Measurements from ENCODE around the gene SPRTN. TPM values are rescaled to one million over a fixed set of nuclear protein-coding genes. Genes with fewer than 3 reads are reported as not detected.

Gene SPRTN
- polyA plus RNA-seq, 1 donor from 2014 or later, result 11.8 TPM

DNA sequence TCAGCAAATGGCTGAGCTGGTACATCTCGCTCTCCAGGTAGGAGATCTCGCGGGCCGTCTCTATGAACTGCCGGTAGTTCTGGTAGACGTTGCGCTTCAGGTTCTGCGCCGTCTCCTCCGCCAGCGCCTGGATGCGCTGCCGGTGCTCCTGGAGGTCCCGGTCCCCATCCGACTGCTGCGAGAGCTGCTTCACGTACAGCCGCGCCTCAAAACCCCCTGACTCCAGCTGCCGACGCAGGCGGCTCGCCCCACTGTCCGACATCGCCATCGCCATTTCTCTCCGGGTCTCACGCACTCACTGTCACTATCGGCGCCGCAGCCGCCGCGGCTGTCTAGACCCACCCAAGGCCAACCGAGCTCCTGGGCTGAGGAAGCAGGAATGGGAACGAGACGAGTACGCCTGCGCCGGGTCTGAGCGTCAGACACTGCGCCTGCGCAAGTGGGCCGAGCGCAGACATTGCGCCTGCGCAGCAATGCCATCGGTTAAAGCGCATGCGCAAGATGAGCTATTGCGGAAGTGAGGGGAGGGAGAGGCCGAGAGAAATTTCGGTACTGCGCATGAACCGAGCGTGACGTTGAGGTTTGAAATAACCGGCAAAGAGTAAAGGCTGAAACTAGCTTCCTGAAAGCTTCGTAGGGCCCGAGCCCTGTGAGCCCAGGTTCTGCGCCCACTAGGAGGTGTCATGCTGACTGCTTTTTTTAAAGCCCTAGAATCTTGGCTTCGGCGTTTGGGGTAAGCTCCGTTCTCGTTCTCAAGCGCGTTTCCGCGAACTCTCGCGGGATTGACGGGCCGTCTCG is 422 bp upstream of the SPRTN start, which contains the start of gene EXOC8:
EXOC8 (minus strand) TSS at position 381 of the 798 bp plus-strand sequence; CDS start at position 274, 107 bp downstream.
- H2AFZ ChIP-seq (ENCODE audit: low read depth, low read length), result peak within 1 kb of the TSS; percentile 84
- H3F3A ChIP-seq (ENCODE audit: insufficient read depth, low read length, poor library complexity, severe bottlenecking), result peaks cover 7% of the 10 kb centered on the region
- TF ChIP-seq, protein P1, sequence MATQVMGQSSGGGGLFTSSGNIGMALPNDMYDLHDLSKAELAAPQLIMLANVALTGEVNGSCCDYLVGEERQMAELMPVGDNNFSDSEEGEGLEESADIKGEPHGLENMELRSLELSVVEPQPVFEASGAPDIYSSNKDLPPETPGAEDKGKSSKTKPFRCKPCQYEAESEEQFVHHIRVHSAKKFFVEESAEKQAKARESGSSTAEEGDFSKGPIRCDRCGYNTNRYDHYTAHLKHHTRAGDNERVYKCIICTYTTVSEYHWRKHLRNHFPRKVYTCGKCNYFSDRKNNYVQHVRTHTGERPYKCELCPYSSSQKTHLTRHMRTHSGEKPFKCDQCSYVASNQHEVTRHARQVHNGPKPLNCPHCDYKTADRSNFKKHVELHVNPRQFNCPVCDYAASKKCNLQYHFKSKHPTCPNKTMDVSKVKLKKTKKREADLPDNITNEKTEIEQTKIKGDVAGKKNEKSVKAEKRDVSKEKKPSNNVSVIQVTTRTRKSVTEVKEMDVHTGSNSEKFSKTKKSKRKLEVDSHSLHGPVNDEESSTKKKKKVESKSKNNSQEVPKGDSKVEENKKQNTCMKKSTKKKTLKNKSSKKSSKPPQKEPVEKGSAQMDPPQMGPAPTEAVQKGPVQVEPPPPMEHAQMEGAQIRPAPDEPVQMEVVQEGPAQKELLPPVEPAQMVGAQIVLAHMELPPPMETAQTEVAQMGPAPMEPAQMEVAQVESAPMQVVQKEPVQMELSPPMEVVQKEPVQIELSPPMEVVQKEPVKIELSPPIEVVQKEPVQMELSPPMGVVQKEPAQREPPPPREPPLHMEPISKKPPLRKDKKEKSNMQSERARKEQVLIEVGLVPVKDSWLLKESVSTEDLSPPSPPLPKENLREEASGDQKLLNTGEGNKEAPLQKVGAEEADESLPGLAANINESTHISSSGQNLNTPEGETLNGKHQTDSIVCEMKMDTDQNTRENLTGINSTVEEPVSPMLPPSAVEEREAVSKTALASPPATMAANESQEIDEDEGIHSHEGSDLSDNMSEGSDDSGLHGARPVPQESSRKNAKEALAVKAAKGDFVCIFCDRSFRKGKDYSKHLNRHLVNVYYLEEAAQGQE (IDR thresholded peaks at IDR 0.05; ENCODE audit: borderline replicate concordance), result peak; percentile 99
- TF ChIP-seq RAD21 (conservative IDR thresholded peaks at IDR 0.05), result peak; percentile 10
- peak; percentile 38 for TF ChIP-seq EP300 (conservative IDR thresholded peaks at IDR 0.05; ENCODE audit: poor library complexity, severe bottlenecking)
- TF ChIP-seq SMC3 (conservative IDR thresholded peaks at IDR 0.05; ENCODE audit: poor library complexity), result peak; percentile 29
- TF ChIP-seq MXI1 (conservative IDR thresholded peaks at IDR 0.05; ENCODE audit: poor library complexity, severe bottlenecking), result peak; percentile 64
- TF ChIP-seq TAF1 (IDR thresholded peaks at IDR 0.05; ENCODE audit: low read depth), result peak; percentile 99
- TF ChIP-seq, protein P2, sequence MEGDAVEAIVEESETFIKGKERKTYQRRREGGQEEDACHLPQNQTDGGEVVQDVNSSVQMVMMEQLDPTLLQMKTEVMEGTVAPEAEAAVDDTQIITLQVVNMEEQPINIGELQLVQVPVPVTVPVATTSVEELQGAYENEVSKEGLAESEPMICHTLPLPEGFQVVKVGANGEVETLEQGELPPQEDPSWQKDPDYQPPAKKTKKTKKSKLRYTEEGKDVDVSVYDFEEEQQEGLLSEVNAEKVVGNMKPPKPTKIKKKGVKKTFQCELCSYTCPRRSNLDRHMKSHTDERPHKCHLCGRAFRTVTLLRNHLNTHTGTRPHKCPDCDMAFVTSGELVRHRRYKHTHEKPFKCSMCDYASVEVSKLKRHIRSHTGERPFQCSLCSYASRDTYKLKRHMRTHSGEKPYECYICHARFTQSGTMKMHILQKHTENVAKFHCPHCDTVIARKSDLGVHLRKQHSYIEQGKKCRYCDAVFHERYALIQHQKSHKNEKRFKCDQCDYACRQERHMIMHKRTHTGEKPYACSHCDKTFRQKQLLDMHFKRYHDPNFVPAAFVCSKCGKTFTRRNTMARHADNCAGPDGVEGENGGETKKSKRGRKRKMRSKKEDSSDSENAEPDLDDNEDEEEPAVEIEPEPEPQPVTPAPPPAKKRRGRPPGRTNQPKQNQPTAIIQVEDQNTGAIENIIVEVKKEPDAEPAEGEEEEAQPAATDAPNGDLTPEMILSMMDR (IDR thresholded peaks at IDR 0.05; ENCODE audit: poor library complexity, severe bottlenecking), result peak; percentile 33
- TF ChIP-seq EZH2 (IDR thresholded peaks at IDR 0.05; ENCODE audit: borderline replicate concordance, insufficient read depth, low read length, poor library complexity, severe bottlenecking), result no peak
- TF ChIP-seq POLR2AphosphoS5 (IDR thresholded peaks at IDR 0.05), result peak; percentile 97
- peak within 1 kb of the TSS; percentile 96 for H3K9ac ChIP-seq (ENCODE audit: low read length)
- peaks cover 3% of the 10 kb centered on the region for H4K20me1 ChIP-seq (ENCODE audit: insufficient read depth)
- H3K4me2 ChIP-seq (ENCODE audit: low read length), result peak within 1 kb of the TSS; percentile 99
- no peaks in the 10 kb centered on the region for H3K36me3 ChIP-seq (ENCODE audit: insufficient read depth, low read length)
- peaks cover 63% of the 10 kb centered on the region for H3K79me2 ChIP-seq (replicated peaks; ENCODE audit: insufficient read depth, low read length)
- no peaks in the 10 kb centered on the region for H3K9me3 ChIP-seq (ENCODE audit: low read length)
- peak within 1 kb of the TSS; percentile 85 for H3K4me3 ChIP-seq (ENCODE audit: low read length)
- H3K9me2 ChIP-seq (ENCODE audit: insufficient read depth, low read length), result no peaks in the 10 kb centered on the region
- peak within 1 kb of the TSS; percentile 96 for H3K27ac ChIP-seq (ENCODE audit: low read length)
- no peaks in the 10 kb centered on the region for H3K27me3 ChIP-seq (ENCODE audit: insufficient read depth, low read depth, low read length)

DNA sequence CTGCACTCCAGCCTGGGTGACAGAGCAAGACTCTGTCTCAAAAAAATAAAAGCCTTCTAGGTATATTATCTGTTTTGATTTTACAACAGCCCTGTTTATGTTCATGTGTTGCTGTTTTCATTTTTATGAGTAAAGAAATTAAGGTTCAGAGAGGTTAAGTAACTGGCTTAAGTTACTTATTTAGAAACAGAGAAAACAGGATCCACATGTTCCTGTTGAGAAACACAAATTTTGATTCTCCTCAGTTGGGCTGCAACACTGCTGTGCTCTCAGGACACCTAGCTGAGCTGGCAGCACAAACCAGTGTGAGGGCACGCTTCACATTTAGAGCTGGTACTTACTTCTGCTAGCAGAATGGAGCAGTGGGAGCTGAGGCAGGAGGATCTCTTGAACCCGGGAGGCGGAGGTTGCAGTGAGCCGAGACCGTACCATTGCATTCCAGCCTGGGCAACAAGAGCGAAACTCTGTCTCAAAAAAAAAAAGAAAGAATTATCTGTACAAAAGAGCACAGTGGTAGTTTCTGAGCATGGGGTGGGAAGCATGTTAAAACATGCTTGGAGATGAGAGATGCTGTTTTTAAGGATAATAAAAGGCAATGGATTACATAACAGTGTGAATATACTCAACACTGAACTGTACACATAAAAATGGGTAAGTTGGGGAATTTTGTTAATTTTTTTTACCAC is 2.4 kb downstream of the SPRTN start:
- H4K20me1 ChIP-seq (ENCODE audit: insufficient read depth), result peaks cover 3% of the 10 kb centered on the region
- H2AFZ ChIP-seq (ENCODE audit: low read depth, low read length), result no peak overlapping the region
- H3K27ac ChIP-seq (ENCODE audit: low read length), result no peak overlapping the region
- no peak overlapping the region for H3K9ac ChIP-seq (ENCODE audit: low read length)
- H3K9me3 ChIP-seq (ENCODE audit: low read length), result no peaks in the 10 kb centered on the region
- H3F3A ChIP-seq (ENCODE audit: insufficient read depth, low read length, poor library complexity, severe bottlenecking), result peaks cover 7% of the 10 kb centered on the region
- no peak overlapping the region for H3K4me3 ChIP-seq (ENCODE audit: low read length)
- H3K79me2 ChIP-seq (replicated peaks; ENCODE audit: insufficient read depth, low read length), result peaks cover 37% of the 10 kb centered on the region
- TF ChIP-seq EZH2 (IDR thresholded peaks at IDR 0.05; ENCODE audit: borderline replicate concordance, insufficient read depth, low read length, poor library complexity, severe bottlenecking), result no peak
- no peak for TF ChIP-seq POLR2AphosphoS5 (IDR thresholded peaks at IDR 0.05)
- TF ChIP-seq RAD21 (conservative IDR thresholded peaks at IDR 0.05), result no peak
- TF ChIP-seq SMC3 (conservative IDR thresholded peaks at IDR 0.05; ENCODE audit: poor library complexity), result no peak
- no peak for TF ChIP-seq TAF1 (IDR thresholded peaks at IDR 0.05; ENCODE audit: low read depth)
- TF ChIP-seq, protein P1 (IDR thresholded peaks at IDR 0.05; ENCODE audit: borderline replicate concordance), result no peak
- no peak for TF ChIP-seq EP300 (conservative IDR thresholded peaks at IDR 0.05; ENCODE audit: poor library complexity, severe bottlenecking)
- TF ChIP-seq, protein P2 (IDR thresholded peaks at IDR 0.05; ENCODE audit: poor library complexity, severe bottlenecking), result no peak
- TF ChIP-seq MXI1 (conservative IDR thresholded peaks at IDR 0.05; ENCODE audit: poor library complexity, severe bottlenecking), result no peak
- H3K4me2 ChIP-seq (ENCODE audit: low read length), result no peak overlapping the region
- no peaks in the 10 kb centered on the region for H3K27me3 ChIP-seq (ENCODE audit: insufficient read depth, low read depth, low read length)
- no peaks in the 10 kb centered on the region for H3K9me2 ChIP-seq (ENCODE audit: insufficient read depth, low read length)
- H3K36me3 ChIP-seq (ENCODE audit: insufficient read depth, low read length), result no peaks in the 10 kb centered on the region

Data from neural cell (in vitro differentiated cells).